ENCODE measurements around the gene RPS3. TPM values are rescaled to one million over a fixed set of nuclear protein-coding genes. Genes with fewer than 3 reads are reported as not detected.

The RPS3 gene
- total and polyA plus RNA-seq, 2 of the 13 experiments (the other 11 are each of a cell fraction or from before 2014, with no cell fraction given), result 2,143 to 3,616 TPM

DNA sequence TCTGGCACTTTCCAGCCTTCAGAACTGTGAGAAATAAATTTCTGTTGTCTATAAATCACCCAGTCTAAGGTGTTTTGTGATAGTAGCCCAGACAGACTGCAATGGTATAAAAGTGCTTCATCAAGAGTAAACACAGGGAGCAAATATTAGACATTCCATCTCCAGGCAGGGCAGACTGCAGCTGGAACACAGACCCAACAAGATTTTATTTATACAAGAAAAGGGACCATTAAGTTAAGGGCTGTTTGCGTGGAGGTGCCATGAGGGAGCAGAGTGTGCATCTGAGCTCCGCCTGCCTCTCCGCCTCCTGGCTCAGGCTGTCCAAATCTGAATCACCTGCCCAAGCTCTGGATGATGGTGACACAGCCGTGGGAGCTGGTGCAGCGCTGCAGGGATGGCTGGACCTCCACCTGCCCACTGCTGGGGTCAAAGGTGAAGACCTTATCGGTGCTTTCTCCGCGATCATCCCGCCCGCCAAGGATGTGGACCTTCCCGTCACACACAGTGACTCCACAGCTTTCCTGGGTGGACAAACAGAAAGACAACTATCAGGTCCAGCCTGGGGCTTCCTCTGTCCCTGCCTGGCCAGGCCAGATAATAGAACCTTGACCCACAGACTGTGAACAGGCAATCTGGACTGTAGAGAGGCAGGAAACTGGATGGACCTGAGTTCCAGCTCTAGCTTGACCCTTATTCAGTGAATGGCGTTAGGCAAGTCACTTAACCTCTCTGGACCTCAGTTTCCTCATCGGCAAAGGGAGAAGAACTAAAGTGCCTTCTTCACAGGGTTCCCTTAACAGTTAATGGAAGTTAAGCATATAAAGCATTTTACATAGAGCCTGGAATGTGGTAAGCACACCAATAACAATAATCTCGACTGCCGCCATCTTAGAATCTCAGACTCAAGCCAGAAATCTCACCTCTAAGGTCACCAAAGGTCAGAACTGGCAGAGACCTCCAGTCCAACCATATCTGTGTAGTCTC is 23.2 kb downstream of the RPS3 start (continued):
- TF ChIP-seq HCFC1 (IDR thresholded peaks at IDR 0.05; ENCODE audit: low read depth, low read length) (no peak), ZNF12 (CRISPR knock-in tag; IDR thresholded peaks at IDR 0.05) (no peak), TOPORS (CRISPR knock-in tag; IDR thresholded peaks at IDR 0.05) (no peak), ZNF260 (CRISPR knock-in tag; IDR thresholded peaks at IDR 0.05; ENCODE audit: borderline replicate concordance, low read depth) (no peak), ZNF432 (CRISPR knock-in tag; IDR thresholded peaks at IDR 0.05; ENCODE audit: borderline replicate concordance) (no peak), SALL1 (CRISPR knock-in tag; IDR thresholded peaks at IDR 0.05) (peak; percentile 55; the same call in 1 of the 2 replicates), ZFP82 (CRISPR knock-in tag; IDR thresholded peaks at IDR 0.05; ENCODE audit: borderline replicate concordance) (no peak), MXI1 (IDR thresholded peaks at IDR 0.05; ENCODE audit: borderline replicate concordance, low read depth, low read length) (no peak), SP4 (CRISPR knock-in tag; IDR thresholded peaks at IDR 0.05) (no peak), TAF1 (CRISPR knock-in tag; IDR thresholded peaks at IDR 0.05) (no peak), DPF2 (CRISPR knock-in tag; IDR thresholded peaks at IDR 0.05; ENCODE audit: borderline replicate concordance, low read depth) (peak; percentile 49; the same call in 1 of the 2 replicates), RFX3 (CRISPR knock-in tag; IDR thresholded peaks at IDR 0.05) (no peak), TBL1XR1 (IDR thresholded peaks at IDR 0.05; ENCODE audit: borderline replicate concordance, low read length, partially characterized antibody) (no peak), ZNF468 (CRISPR knock-in tag; IDR thresholded peaks at IDR 0.05) (no peak), NFKBIZ (CRISPR knock-in tag; IDR thresholded peaks at IDR 0.05) (no peak), XBP1 (CRISPR knock-in tag; IDR thresholded peaks at IDR 0.05) (no peak), ZNF7 (CRISPR knock-in tag; IDR thresholded peaks at IDR 0.05) (no peak), ZNF782 (CRISPR knock-in tag; IDR thresholded peaks at IDR 0.05; ENCODE audit: borderline replicate concordance) (no peak)
- TF ChIP-seq, protein P1, sequence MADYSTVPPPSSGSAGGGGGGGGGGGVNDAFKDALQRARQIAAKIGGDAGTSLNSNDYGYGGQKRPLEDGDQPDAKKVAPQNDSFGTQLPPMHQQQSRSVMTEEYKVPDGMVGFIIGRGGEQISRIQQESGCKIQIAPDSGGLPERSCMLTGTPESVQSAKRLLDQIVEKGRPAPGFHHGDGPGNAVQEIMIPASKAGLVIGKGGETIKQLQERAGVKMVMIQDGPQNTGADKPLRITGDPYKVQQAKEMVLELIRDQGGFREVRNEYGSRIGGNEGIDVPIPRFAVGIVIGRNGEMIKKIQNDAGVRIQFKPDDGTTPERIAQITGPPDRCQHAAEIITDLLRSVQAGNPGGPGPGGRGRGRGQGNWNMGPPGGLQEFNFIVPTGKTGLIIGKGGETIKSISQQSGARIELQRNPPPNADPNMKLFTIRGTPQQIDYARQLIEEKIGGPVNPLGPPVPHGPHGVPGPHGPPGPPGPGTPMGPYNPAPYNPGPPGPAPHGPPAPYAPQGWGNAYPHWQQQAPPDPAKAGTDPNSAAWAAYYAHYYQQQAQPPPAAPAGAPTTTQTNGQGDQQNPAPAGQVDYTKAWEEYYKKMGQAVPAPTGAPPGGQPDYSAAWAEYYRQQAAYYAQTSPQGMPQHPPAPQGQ (CRISPR knock-in tag; IDR thresholded peaks at IDR 0.05; ENCODE audit: borderline replicate concordance), result no peak
- TF ChIP-seq, protein P2, sequence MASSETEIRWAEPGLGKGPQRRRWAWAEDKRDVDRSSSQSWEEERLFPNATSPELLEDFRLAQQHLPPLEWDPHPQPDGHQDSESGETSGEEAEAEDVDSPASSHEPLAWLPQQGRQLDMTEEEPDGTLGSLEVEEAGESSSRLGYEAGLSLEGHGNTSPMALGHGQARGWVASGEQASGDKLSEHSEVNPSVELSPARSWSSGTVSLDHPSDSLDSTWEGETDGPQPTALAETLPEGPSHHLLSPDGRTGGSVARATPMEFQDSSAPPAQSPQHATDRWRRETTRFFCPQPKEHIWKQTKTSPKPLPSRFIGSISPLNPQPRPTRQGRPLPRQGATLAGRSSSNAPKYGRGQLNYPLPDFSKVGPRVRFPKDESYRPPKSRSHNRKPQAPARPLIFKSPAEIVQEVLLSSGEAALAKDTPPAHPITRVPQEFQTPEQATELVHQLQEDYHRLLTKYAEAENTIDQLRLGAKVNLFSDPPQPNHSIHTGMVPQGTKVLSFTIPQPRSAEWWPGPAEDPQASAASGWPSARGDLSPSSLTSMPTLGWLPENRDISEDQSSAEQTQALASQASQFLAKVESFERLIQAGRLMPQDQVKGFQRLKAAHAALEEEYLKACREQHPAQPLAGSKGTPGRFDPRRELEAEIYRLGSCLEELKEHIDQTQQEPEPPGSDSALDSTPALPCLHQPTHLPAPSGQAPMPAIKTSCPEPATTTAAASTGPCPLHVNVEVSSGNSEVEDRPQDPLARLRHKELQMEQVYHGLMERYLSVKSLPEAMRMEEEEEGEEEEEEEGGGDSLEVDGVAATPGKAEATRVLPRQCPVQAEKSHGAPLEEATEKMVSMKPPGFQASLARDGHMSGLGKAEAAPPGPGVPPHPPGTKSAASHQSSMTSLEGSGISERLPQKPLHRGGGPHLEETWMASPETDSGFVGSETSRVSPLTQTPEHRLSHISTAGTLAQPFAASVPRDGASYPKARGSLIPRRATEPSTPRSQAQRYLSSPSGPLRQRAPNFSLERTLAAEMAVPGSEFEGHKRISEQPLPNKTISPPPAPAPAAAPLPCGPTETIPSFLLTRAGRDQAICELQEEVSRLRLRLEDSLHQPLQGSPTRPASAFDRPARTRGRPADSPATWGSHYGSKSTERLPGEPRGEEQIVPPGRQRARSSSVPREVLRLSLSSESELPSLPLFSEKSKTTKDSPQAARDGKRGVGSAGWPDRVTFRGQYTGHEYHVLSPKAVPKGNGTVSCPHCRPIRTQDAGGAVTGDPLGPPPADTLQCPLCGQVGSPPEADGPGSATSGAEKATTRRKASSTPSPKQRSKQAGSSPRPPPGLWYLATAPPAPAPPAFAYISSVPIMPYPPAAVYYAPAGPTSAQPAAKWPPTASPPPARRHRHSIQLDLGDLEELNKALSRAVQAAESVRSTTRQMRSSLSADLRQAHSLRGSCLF (CRISPR knock-in tag; IDR thresholded peaks at IDR 0.05; ENCODE audit: borderline replicate concordance), result no peak

All from HepG2 (cell line).